Posterior cingulate gyrus (tissue), 11 donors: Measurements from ENCODE around the gene CREBRF.
"Not testable (repeated sequence)": the region's sequence is repeated elsewhere in the genome, so short reads cannot be mapped to it uniquely, and the experiment has no call there.

Experiments
- DNase-seq, 10 donors: peaks; one replicate each; pipeline versions ENCODE4 v3.0.0 to v3.0.0-alpha.2; 2020 to 2021; ENCODE audit warnings: mixed read lengths in 3 of 10
- intact Hi-C: fragments of 100-400 bp; cut with DNase I; formaldehyde crosslinking; loops from one replicate; pipeline ENCODE4 v1.15.1; 2023

The CREBRF gene

GRCh38 chr5:173075970-173076369, 19.8 kb downstream of the CREBRF start:
- intact Hi-C loops = no loop called here
- DNase-seq = no peak

- intact Hi-C loops, DNase-seq: not testable (repeated sequence)
Observed at GRCh38 chr5:173076471-173076870, 20.3 kb downstream of the CREBRF start.

GRCh38 chr5:173078878-173079277, 22.7 kb downstream of the CREBRF start:
- no peak for DNase-seq
- intact Hi-C loops = no loop called here

- intact Hi-C loops = no loop called here
Observed at GRCh38 chr5:173089581-173089980, 33.4 kb downstream of the CREBRF start.

GRCh38 chr5:173090639-173091038, 34.5 kb downstream of the CREBRF start:
- no peak for DNase-seq

More at GRCh38 chr5:173089581-173089980, 33.4 kb downstream of the CREBRF start:
- DNase-seq = no peak

GRCh38 chr5:173091981-173092380, 35.8 kb downstream of the CREBRF start:
- no peak for DNase-seq
- intact Hi-C loops = no loop called here

More at GRCh38 chr5:173090639-173091038, 34.5 kb downstream of the CREBRF start:
- intact Hi-C loops = no loop called here

- intact Hi-C loops = no loop called here
- DNase-seq = no peak
Observed at GRCh38 chr5:173093606-173094005, 37.5 kb downstream of the CREBRF start.

GRCh38 chr5:173094012-173094661, 38.0 kb downstream of the CREBRF start:
- no peak for DNase-seq
- intact Hi-C loops = no loop called here

- intact Hi-C loops = no loop called here
- DNase-seq = no peak
Observed at GRCh38 chr5:173098787-173099186, 42.6 kb downstream of the CREBRF start.

- intact Hi-C loops = no loop called here
- DNase-seq = no peak
Observed at GRCh38 chr5:173099461-173099860, 43.3 kb downstream of the CREBRF start.

- intact Hi-C loops = no loop called here
- no peak for DNase-seq
Observed at GRCh38 chr5:173101245-173101644, 45.1 kb downstream of the CREBRF start.

- no peak for DNase-seq
- intact Hi-C loops = no loop called here
Observed at GRCh38 chr5:173103411-173103810, 47.3 kb downstream of the CREBRF start.

- DNase-seq = no peak
- intact Hi-C loops = no loop called here
Observed at GRCh38 chr5:173108914-173109313, 52.8 kb downstream of the CREBRF start.

- intact Hi-C loops = no loop called here
- no peak for DNase-seq
Observed at GRCh38 chr5:173114536-173114935, 58.4 kb downstream of the CREBRF start.

- no peak for DNase-seq
- intact Hi-C loops = no loop called here
Observed at GRCh38 chr5:173119719-173120118, 63.6 kb downstream of the CREBRF start.

- DNase-seq = no peak
- intact Hi-C loops = no loop called here
Observed at GRCh38 chr5:173123416-173123815, 67.3 kb downstream of the CREBRF start.

- DNase-seq, intact Hi-C loops: not testable (repeated sequence)
Observed at GRCh38 chr5:173132166-173132565, 76.0 kb downstream of the CREBRF start.

GRCh38 chr5:173138707-173139106, 82.6 kb downstream of the CREBRF start:
- intact Hi-C loops = no loop called here
- DNase-seq = no peak

GRCh38 chr5:173139631-173140030, 83.5 kb downstream of the CREBRF start:
- intact Hi-C loops = loop anchor here (10.0 kb wide), 1 partner anchor 145 kb away; no protein-coding TSS in a partner anchor
- DNase-seq = no peak

GRCh38 chr5:173140769-173141168, 84.6 kb downstream of the CREBRF start:
- no peak for DNase-seq
- intact Hi-C loops = loop anchor here (10.0 kb wide), 1 partner anchor 144 kb away; no protein-coding TSS in a partner anchor

- intact Hi-C loops = loop anchor here (10.0 kb wide), 1 partner anchor 141 kb away; no protein-coding TSS in a partner anchor
- DNase-seq = peak in 1 of 10 donors; percentile 39
Observed at GRCh38 chr5:173143567-173143966, 87.4 kb downstream of the CREBRF start.
